Calu3 (cell line): Measurements from ENCODE around the gene SLIT3. TPM values are rescaled to one million over a fixed set of nuclear protein-coding genes. Genes with fewer than 3 reads are reported as not detected.

ENCODE experiments used
- BruUV-seq: library from RNA; stranded (reverse); fragments of 400-500 nt; replicated peaks from 2 replicates; lab custom pipeline; 2021; lab: Mats Ljungman, UMichigan
- CTCF ChIA-PET: fragments of 300-600 bp; sonication (Branson Sonifier 250); formaldehyde crosslinking; loops from one replicate; lab custom pipeline; 2022; ENCODE audit warnings: antibody characterized with exemption; lab: Charles Lee
- DNase-seq: peaks from one replicate; pipeline ENCODE4 v3.0.0; 2022
- H3K27ac Mint-ChIP-seq: one replicate; pipeline ENCODE4 v1.8.0; 2022; ENCODE audit warnings: mixed read lengths; ENCODE audit not compliant: unreplicated experiment
- H3K27me3 Mint-ChIP-seq: one replicate; pipeline ENCODE4 v1.8.0; 2022; ENCODE audit warnings: mixed read lengths; ENCODE audit not compliant: unreplicated experiment
- H3K36me3 Mint-ChIP-seq: one replicate; pipeline ENCODE4 v1.8.0; 2022; ENCODE audit warnings: mild to moderate bottlenecking, moderate library complexity, mixed read lengths; ENCODE audit not compliant: insufficient read depth, unreplicated experiment
- H3K4me1 Mint-ChIP-seq: one replicate; pipeline ENCODE4 v1.8.0; 2022; ENCODE audit warnings: mild to moderate bottlenecking, low read depth, mixed read lengths; ENCODE audit not compliant: unreplicated experiment
- H3K4me3 Mint-ChIP-seq: one replicate; pipeline ENCODE4 v1.8.0; 2022; ENCODE audit warnings: mild to moderate bottlenecking, low read depth, moderate library complexity, mixed read lengths; ENCODE audit not compliant: unreplicated experiment
- H3K9me3 Mint-ChIP-seq: one replicate; pipeline ENCODE4 v1.8.0; 2022; ENCODE audit warnings: low read depth, mixed read lengths; ENCODE audit not compliant: unreplicated experiment
- CTCF ChIP-seq: fragments of 200-600 bp; IDR thresholded peaks from one replicate; pipeline ENCODE4 v1.8.0; 2022; ENCODE audit warnings: antibody characterized with exemption; ENCODE audit not compliant: unreplicated experiment
- intact Hi-C: fragments of 100-400 bp; cut with micrococcal nuclease; formaldehyde crosslinking; loops from one replicate; pipeline ENCODE4 v1.10.0; 2022; ENCODE audit not compliant: unreplicated experiment
- total RNA-seq: library from RNA; stranded (reverse); gene quantifications from 2 replicates; pipeline ENCODE4 v1.2.3, GENCODE V29; 2022

Gene SLIT3
- total RNA-seq, 1 experiment from 2014 or later, result not detected

DNA sequence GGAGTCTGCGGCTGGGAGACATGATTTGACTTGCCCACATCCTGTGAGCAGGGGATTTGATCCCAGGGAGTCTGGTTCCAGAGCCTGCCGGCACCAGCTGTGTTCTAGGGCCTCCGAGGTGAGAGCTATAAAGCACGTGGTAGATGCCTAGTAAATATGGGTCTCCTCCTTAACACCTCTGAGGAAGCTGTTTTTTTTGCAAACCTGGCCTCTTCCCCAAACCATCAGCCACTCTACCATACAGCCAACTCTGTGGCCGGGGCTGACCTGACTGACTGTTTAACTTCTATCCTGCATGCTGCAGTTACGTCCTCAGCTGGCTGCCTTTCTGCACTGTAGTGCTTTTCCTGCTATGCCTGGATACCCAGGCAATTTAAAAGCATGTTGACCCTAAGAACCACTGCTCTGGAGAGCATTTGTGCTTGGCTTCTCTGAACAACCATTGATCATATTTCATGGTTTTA is 220.5 kb downstream of the SLIT3 start:
- no peaks in the 10 kb centered on the region for H3K36me3 Mint-ChIP-seq
- H3K27ac Mint-ChIP-seq, result no peak overlapping the region
- no peaks in the 10 kb centered on the region for H3K4me1 Mint-ChIP-seq
- CTCF ChIA-PET, result no interaction called here
- BruUV-seq, result no TSS peak
- peaks cover 11% of the 10 kb centered on the region for H3K27me3 Mint-ChIP-seq
- no peak overlapping the region for H3K4me3 Mint-ChIP-seq
- H3K9me3 Mint-ChIP-seq, result no peaks in the 10 kb centered on the region
- intact Hi-C loops, result loop anchor here (1.0 kb wide), 1 partner anchor 19 kb away; no protein-coding TSS in a partner anchor
- DNase-seq, result no peak
- TF ChIP-seq CTCF, result no peak

DNA sequence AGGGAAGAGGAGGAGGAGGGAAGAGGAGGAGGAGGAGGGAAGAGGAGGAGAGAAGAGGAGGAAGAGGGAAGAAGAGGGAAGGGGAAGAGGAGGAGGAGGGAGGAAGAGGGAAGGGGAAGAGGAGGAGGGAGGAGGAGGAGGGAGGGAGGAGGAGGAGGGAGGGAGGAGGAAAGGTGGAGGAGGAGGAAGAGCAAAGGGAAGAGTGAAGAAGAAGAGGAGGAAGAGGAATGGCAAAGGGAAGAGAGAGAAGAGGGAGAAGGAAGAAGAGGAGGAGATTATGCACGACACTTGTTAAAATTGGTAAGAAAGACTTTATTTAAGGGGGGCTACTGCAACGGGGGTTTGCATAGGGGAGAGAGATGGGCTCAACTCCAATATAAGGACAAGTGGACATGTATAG is 221.2 kb downstream of the SLIT3 start:
- DNase-seq, result no peak
- Mint-ChIP-seq H3K27me3 (peaks cover 18% of the 10 kb centered on the region), H3K4me3 (no peak overlapping the region), H3K9me3 (no peaks in the 10 kb centered on the region), H3K36me3 (no peaks in the 10 kb centered on the region), H3K27ac (no peak overlapping the region), H3K4me1 (no peaks in the 10 kb centered on the region)
- intact Hi-C loops, result loop anchor here (1.0 kb wide), 1 partner anchor 20 kb away; no protein-coding TSS in a partner anchor
- no peak for TF ChIP-seq CTCF
- no TSS peak for BruUV-seq
- CTCF ChIA-PET, result no interaction called here

DNA sequence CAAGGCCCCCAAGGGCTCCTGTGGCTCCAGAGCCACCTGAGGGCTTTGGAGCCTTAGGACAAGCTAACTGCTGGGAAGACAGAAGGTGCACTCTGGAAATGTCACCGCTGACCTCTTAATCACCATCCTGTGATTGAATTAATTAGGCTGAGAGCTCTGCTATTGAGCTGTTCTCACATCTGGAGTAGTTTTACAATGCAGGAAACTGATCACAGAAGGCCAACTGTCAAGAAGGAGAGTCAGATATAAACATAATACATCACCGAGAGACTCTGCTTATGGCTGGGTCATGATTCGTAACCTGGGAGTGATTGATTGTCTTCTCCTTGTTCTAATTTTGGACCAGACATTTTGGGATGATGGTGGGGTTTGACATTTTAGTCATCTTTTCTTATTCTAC is 226.1 kb downstream of the SLIT3 start:
- DNase-seq, result no peak
- CTCF ChIA-PET, result no interaction called here
- Mint-ChIP-seq H3K4me1 (no peaks in the 10 kb centered on the region), H3K36me3 (no peaks in the 10 kb centered on the region), H3K27me3 (peaks cover 51% of the 10 kb centered on the region), H3K27ac (no peak overlapping the region), H3K4me3 (no peak overlapping the region), H3K9me3 (no peaks in the 10 kb centered on the region)
- BruUV-seq, result no TSS peak
- no peak for TF ChIP-seq CTCF
- intact Hi-C loops, result no loop called here

DNA sequence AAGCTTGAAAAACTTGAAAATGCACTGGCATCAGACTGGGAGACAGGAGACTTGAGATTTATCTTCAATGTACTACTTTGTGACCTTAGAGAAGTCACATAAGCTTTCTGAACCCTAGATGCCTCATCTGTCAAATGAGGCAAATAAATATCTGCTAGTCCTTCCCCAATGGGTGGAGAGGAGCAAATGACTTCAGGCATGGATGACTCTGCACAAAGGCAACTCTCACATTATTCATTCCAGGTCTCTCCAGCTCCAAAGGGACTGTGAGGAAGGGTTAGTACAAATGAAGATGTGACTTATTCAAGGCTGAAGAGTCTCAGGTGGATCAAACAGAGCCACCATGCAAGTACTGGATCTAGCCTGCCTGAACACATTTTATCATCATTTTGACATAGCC is 228.7 kb downstream of the SLIT3 start:
- no peak overlapping the region for H3K27ac Mint-ChIP-seq

More for the DNA sequence above, 228.7 kb downstream of the SLIT3 start:
- intact Hi-C loops, result no loop called here
- TF ChIP-seq CTCF, result no peak
- BruUV-seq, result no TSS peak
- no peak for DNase-seq
- H3K36me3 Mint-ChIP-seq, result no peaks in the 10 kb centered on the region
- peaks cover 65% of the 10 kb centered on the region for H3K27me3 Mint-ChIP-seq
- no peaks in the 10 kb centered on the region for H3K9me3 Mint-ChIP-seq
- H3K4me3 Mint-ChIP-seq, result no peak overlapping the region
- H3K4me1 Mint-ChIP-seq, result no peaks in the 10 kb centered on the region
- CTCF ChIA-PET, result no interaction called here
